NCI-H748 treated with DMSO at 0.1 percent for 48 hours (cell line): ENCODE data around the gene TF.

ENCODE experiments used
- DNase-seq: peaks from one replicate; lab custom pipeline; 2025; lab: John Stamatoyannopoulos, UW

TF gene

DNA sequence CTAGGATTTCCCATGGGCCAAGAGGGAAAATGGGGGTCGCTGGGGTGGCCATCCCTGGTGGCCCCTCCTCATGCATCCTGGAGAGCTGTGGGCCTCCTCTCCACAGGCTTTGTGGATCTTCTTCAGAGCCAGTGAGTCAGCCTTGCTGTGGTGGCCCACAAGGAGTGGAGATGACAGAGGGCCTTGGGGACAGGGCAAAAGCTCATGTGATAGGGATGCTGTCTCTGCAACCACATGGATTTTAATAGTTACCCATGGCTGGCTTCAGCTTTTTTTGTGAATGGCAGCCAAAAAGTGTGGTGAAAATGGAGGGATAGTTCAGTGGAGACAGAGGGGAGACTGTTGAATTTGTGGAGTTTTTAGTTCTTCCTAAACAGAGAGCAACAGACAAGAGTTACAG lies 1.2 kb downstream of the TF start:
- no peak for DNase-seq

DNA sequence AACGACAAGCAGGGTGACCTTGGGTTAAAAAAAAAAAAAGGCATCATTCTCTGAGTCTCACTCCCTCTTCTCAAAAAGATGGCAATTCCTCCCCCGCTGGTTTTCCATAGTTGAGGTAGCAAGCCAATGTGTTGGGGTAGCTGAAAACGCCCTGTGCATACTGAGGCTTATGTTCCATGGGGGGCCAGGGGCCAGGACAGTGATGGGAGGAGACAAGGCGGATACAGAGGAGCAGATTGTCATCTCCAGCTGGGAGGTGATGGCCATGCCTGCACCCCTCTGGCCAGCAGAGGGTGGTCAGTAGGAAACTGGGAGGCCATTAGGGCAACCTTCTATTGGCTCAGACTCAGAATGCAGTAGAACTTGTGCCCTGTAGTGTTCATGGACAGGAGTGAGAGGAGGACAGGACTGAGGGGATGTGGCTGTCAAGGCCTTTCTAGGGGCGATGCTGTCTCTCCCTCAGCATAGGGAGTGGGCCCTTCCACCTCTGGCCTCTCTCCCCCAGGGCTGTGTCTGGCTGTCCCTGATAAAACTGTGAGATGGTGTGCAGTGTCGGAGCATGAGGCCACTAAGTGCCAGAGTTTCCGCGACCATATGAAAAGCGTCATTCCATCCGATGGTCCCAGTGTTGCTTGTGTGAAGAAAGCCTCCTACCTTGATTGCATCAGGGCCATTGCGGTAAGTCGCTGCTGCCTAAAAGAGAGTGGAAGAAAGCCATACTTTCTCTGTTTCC lies 1.9 kb downstream of the TF start:
- DNase-seq = no peak

GRCh38 chr3:133749427-133750258 lies 3.5 kb downstream of the TF start:
- DNase-seq = no peak

- no peak for DNase-seq
Observed at GRCh38 chr3:133750259-133750656, 4.1 kb downstream of the TF start.

DNA sequence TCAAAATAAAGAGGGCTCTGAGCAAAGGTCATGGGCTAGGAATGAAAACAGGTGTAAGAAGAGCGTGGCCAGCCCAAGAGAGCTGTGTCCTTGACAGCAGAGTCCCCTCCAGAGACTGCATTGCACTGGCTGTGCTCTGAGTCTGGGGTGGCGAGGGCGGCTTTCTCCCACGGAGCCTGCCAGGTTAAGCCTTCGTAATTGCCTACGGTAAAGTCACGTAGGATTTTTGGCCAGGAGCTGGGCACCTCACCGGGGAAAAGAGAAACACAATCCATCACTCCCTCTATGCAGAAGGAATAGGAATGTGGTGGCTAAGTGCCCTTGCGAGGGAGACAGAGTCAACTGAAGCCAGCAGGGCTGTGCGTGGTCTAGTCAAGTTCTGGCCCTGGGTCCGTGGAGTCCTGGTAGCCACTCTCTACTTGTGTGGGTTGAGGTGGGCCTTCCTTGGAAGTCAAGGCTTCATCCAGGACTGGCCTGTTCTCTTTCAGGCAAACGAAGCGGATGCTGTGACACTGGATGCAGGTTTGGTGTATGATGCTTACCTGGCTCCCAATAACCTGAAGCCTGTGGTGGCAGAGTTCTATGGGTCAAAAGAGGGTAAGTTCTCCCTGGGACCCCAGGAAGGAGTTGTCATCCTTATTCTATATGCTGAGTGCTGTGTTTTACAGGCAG lies 7.0 kb downstream of the TF start:
- no peak for DNase-seq

- DNase-seq = no peak
Observed at GRCh38 chr3:133753779-133754164, 7.6 kb downstream of the TF start.

- no peak for DNase-seq
Observed at GRCh38 chr3:133754455-133754854, 8.3 kb downstream of the TF start.

- DNase-seq = no peak
Observed at GRCh38 chr3:133754973-133755828, 9.0 kb downstream of the TF start.

DNA sequence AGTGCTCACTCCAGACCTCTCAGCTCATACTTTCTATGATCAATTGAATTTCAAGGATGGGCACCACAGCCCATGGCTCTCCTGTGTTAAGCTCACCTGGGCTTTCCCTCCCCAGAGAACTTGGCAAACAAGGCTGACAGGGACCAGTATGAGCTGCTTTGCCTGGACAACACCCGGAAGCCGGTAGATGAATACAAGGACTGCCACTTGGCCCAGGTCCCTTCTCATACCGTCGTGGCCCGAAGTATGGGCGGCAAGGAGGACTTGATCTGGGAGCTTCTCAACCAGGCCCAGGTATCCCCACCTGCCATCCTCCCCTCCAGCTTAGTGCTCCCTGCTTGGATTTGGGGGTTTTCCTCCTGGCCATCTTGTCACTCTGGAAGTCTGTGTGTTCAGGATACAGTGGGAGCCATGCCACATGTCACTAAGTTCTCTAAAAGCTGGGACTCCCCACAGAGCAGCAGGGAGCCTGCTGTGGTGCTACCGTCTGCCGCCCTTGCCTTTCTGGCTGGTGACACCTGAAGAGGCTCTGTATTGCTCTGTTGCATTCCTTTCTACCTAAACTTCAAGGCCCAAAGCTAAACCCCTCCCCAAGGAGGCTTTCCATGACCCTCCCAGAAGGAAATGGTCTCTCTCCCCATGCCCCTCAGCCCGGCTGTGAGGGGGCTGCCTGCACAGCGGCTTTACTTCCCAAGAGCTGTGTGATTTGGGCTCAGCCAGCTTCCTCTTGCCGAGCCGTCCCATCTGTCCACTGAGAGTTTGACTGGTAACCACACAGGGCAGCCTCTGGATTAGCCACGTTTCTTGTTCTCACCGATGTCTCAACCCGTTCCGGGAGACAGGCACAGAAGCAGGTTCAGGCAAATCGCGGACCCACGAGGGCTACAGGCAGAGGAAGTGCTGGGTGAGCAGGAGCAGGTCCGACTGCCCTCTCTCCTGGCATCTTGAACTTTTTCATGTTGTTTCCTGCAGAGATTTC lies 10.8 kb downstream of the TF start:
- DNase-seq = no peak

GRCh38 chr3:133757701-133758567 lies 11.7 kb downstream of the TF start:
- no peak for DNase-seq

GRCh38 chr3:133758568-133758928 lies 12.4 kb downstream of the TF start:
- DNase-seq = no peak

DNA sequence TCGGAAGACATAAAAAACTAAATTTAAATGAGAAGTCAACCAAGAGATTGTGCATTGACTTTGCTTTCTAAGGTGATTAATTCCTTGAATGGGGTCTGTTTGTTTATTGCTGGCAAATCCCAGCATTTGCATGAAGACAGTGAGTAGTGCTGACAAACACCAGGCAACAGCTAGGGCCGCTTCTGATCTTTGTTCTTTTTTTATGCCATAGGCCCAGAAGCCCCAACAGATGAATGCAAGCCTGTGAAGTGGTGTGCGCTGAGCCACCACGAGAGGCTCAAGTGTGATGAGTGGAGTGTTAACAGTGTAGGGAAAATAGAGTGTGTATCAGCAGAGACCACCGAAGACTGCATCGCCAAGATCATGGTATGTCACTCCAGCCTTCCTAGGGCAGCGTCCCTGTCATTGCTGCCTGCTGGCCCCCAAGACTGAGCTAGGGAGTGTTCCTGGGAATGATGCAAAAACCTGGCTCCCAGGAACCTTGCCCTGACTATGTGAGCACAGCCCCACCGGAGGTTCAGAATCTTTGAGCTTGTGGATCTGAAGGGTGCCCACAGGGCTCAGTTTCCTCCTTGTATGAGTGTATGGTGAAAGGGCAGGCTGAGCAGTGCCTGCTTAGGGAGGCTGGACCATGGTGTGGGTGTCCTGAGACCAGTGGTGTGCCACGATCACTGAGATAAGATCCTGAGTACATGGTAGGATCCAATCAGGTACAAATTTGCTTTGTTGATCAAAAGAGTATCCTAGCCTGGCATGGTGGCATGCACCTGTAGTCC lies 13.0 kb downstream of the TF start:
- DNase-seq = no peak

- DNase-seq = no peak
Observed at GRCh38 chr3:133759740-133760305, 13.6 kb downstream of the TF start.

DNA sequence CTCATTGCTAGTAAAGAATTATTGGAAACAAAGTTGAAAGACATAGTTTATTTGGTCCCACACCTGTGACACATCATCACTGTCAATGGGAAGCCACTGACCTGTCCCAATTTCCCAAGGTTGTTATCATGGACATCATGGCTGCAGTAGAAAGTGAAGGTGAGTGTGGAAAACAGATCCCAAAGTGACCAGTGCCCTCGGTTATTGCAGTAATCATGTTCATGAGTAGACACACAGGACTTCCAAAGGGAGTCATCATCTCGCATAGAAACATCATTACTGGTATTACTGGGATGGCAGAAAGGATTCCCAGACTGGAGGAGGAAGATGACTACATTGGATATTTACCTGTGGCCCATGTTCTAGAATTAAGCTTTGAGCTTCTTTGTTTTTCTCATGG lies 14.7 kb downstream of the TF start:
- DNase-seq = no peak

DNA sequence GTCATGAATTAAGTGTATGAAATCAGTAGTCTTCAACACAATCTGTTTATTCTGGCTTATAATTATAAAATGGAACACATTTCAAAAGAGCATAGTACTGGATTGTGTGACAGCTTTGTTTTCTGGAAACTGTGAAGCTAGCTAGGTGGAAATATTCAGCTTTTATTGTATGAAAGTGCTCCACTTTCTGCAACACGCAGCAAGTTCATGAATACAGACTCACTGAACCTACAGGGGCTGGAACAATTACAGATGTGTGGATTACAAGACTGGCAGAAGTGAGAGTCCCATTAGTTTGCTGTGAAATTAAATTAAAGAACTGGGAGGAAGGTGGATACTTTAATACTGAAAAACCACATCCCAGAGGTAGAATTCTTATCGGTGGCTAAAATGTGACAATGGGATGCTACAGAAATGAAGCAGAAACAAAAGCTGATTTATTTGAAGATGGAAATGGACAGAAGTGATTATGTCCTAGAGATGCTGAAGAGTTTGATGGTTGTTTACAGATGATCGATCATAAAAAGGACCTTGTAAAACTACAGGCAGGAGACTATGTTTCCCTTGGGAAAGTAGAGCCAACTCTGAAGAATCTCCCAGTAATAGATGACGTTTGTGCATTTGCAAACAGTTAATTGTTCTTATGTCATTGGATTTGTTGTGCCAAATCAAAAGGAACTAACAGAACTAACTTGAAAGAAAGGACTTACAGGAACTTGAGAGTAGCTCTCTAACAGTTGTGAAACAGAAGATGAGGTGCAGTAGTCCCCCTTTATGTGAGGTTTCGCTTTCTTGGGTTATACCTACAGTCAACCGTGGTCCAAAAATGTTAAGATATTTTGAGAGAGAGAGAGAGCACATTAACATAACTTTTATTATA lies 15.7 kb downstream of the TF start:
- no peak for DNase-seq

- no peak for DNase-seq
Observed at GRCh38 chr3:133762539-133762938, 16.3 kb downstream of the TF start.

- no peak for DNase-seq
Observed at GRCh38 chr3:133763797-133764683, 17.8 kb downstream of the TF start.
